HEK293T (cell line): ENCODE measurements around the gene LRRC28.

Source experiments
- ARNT ChIP-seq: fragments of 450-650 bp; IDR thresholded peaks from 2 replicates; pipeline ENCODE4 v1.6.1; 2017; ENCODE audit warnings: mild to moderate bottlenecking
- BHLHE40 ChIP-seq: fragments of 450-650 bp; IDR thresholded peaks from 2 replicates; pipeline ENCODE4 v1.6.1; 2016; ENCODE audit warnings: mild to moderate bottlenecking, moderate library complexity, borderline replicate concordance
- ELF4 ChIP-seq: fragments of 450-650 bp; IDR thresholded peaks from 2 replicates; pipeline ENCODE4 v1.6.1; 2017; ENCODE audit warnings: antibody characterized with exemption
- FOXA1 ChIP-seq: fragments of 450-650 bp; IDR thresholded peaks from 2 replicates; pipeline ENCODE4 v1.6.1; 2016; ENCODE audit warnings: mild to moderate bottlenecking
- FOXM1 ChIP-seq: fragments of 450-650 bp; IDR thresholded peaks from 2 replicates; pipeline ENCODE4 v1.6.1; 2017; ENCODE audit warnings: mild to moderate bottlenecking, borderline replicate concordance
- L3MBTL2 ChIP-seq: fragments of 450-650 bp; conservative IDR thresholded peaks from 2 replicates; pipeline ENCODE4 v1.6.1; 2016; ENCODE audit warnings: mild to moderate bottlenecking
- NFRKB ChIP-seq: fragments of 450-650 bp; IDR thresholded peaks from 2 replicates; pipeline ENCODE4 v1.6.1; 2016; ENCODE audit warnings: mild to moderate bottlenecking, moderate library complexity
- SP1 ChIP-seq: fragments of 450-650 bp; IDR thresholded peaks from 2 replicates; pipeline ENCODE4 v1.6.1; 2017
- SUZ12 ChIP-seq: fragments of 450-650 bp; IDR thresholded peaks from 2 replicates; pipeline ENCODE4 v1.6.1; 2016; ENCODE audit warnings: mild to moderate bottlenecking
- TARDBP ChIP-seq: fragments of 450-650 bp; IDR thresholded peaks from 2 replicates; pipeline ENCODE4 v1.6.1; 2016
- ZNF384 ChIP-seq: fragments of 450-650 bp; IDR thresholded peaks from 2 replicates; pipeline ENCODE4 v1.6.1; 2016

DNA sequence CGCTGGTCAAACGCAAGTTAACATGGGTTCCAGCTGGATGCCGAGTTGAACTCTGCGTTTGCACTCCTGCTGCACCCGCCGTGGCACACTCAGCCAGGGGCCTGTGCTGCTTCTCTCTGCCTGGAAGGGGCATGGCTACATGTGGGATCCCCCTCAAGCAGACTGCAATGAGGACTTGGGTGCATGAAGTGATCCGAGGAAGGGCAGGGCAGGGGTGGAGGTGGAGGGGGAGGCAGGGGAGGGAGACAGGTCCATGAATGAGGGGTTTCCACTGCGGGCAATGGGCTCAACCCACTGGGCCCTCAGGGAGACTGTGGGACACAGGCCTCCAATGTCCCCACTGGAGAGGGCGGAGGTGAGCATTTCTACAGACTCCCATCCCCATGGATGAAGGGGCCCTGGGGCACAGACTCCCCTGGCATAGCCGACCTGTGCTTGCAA lies 172.9 kb downstream of the LRRC28 start:
- TF ChIP-seq FOXA1 (no peak), L3MBTL2 (no peak), TARDBP (no peak), SP1 (no peak), ARNT (no peak), FOXM1 (no peak), ELF4 (no peak), SUZ12 (no peak), BHLHE40 (no peak), ZNF384 (no peak), NFRKB (no peak)
